GM12878 (cell line): ENCODE results near the gene CELSR1. TPM values are rescaled to one million over a fixed set of nuclear protein-coding genes. Genes with fewer than 3 reads are reported as not detected.

Source experiments
- ATAC-seq: fragments of 200-7000 bp; cut with Tn5 transposase; 3 replicates; pipeline ENCODE4 v1.9.1; 2020; ENCODE audit warnings: mild to moderate bottlenecking, moderate library complexity
- BruUV-seq: library from RNA; stranded (reverse); fragments of 400-500 nt; replicated peaks from 2 replicates; lab custom pipeline; 2021; lab: Mats Ljungman, UMichigan
- CTCF ChIA-PET: fragments of 300-600 bp; sonication (Branson Sonifier 250); formaldehyde crosslinking; extraction: SDS; loops from one replicate; lab custom pipeline; 2021; ENCODE audit warnings: inconsistent platforms; lab: Yijun Ruan, JAX
- POLR2A ChIA-PET: fragments of 350-600 bp; formaldehyde crosslinking; extraction: SDS; loops from one replicate; lab custom pipeline; 2021; ENCODE audit warnings: inconsistent platforms; lab: Charles Lee
- RAD21 ChIA-PET: fragments of 300-600 bp; sonication (Branson Sonifier 250); formaldehyde crosslinking; loops from one replicate; lab custom pipeline; 2023; ENCODE audit warnings: antibody characterized with exemption; ENCODE audit not compliant: unreplicated experiment; lab: Charles Lee
- SMC1A ChIA-PET: fragments of 300-600 bp; sonication (Branson Sonifier 250); formaldehyde crosslinking; loops from one replicate; lab custom pipeline; 2023; ENCODE audit not compliant: unreplicated experiment, uncharacterized antibody; lab: Charles Lee
- DNase-seq: peaks from one replicate; pipeline ENCODE4 v3.0.0-alpha.2; 2011; ENCODE audit warnings: low read depth, low spot score
- FAIRE-seq: peaks from 3 replicates; lab custom pipeline; 2011; peaks lifted over from hg19 to GRCh38; lab: Jason Lieb, UNC
- H2AFZ ChIP-seq: 2 replicates; pipeline ENCODE4 v1.6.0; 2011; ENCODE audit warnings: low read depth, low read length, control low read depth; ENCODE audit not compliant: control insufficient read depth
- H3K27ac ChIP-seq: 2 replicates; pipeline ENCODE4 v1.5.1; 2011; ENCODE audit warnings: control low read depth; ENCODE audit not compliant: control insufficient read depth, insufficient read depth
- H3K27me3 ChIP-seq, 2 experiments: replicated peaks in 1 of 2; 2 replicates each; pipeline versions ENCODE4 v1.6.0 to v1.6.1; 2011; ENCODE audit warnings: low read length in 1 of 2; ENCODE audit not compliant: control insufficient read depth in 2 of 2, insufficient read depth in 2 of 2
- H3K36me3 ChIP-seq, 2 experiments: 2 replicates each; pipeline ENCODE4 v1.5.1; 2011; ENCODE audit warnings: low read length in 1 of 2; ENCODE audit not compliant: control insufficient read depth in 2 of 2, insufficient read depth in 2 of 2
- H3K4me1 ChIP-seq: 2 replicates; pipeline ENCODE4 v1.6.1; 2011; ENCODE audit warnings: mild to moderate bottlenecking, low read length, moderate library complexity, mixed read lengths; ENCODE audit not compliant: control insufficient read depth, insufficient read depth
- H3K4me2 ChIP-seq: 2 replicates; pipeline ENCODE4 v1.6.0; 2011; ENCODE audit warnings: control low read depth; ENCODE audit not compliant: control insufficient read depth, insufficient read depth
- H3K4me3 ChIP-seq: fragments of 200-600 bp; sonication (generic); 2 replicates; pipeline ENCODE4 v1.5.1; 2016
- H3K79me2 ChIP-seq: 2 replicates; pipeline ENCODE4 v1.6.0; 2011; ENCODE audit warnings: low read length; ENCODE audit not compliant: control insufficient read depth, insufficient read depth
- H3K9ac ChIP-seq: 2 replicates; pipeline ENCODE4 v1.8.0; 2011; ENCODE audit warnings: low read length, control low read depth, mixed read lengths; ENCODE audit not compliant: control insufficient read depth, insufficient read depth
- H3K9me3 ChIP-seq: replicated peaks from 3 replicates; pipeline ENCODE4 v1.5.1; 2011; ENCODE audit warnings: mild to moderate bottlenecking, low read length; ENCODE audit not compliant: control insufficient read depth, insufficient read depth
- H4K20me1 ChIP-seq: 2 replicates; pipeline ENCODE4 v1.6.0; 2011; ENCODE audit not compliant: control insufficient read depth, insufficient read depth
- BRCA1 ChIP-seq: IDR thresholded peaks from 2 replicates; pipeline ENCODE4 v1.6.1; 2011; ENCODE audit warnings: low read depth, low read length, improper control_type of control experiment
- CBX3 ChIP-seq: fragments of 200-600 bp; sonication (generic); IDR thresholded peaks from 2 replicates; pipeline ENCODE4 v1.6.1; 2016; ENCODE audit warnings: low read depth, borderline replicate concordance
- EED ChIP-seq: sonication (generic); IDR thresholded peaks from 2 replicates; pipeline ENCODE4 v1.6.1; 2016; ENCODE audit warnings: antibody characterized with exemption, low read depth
- NR2F1 ChIP-seq: fragments of 450-650 bp; conservative IDR thresholded peaks from 2 replicates; pipeline ENCODE4 v1.6.1; 2017; ENCODE audit warnings: mild to moderate bottlenecking
- RB1 ChIP-seq: fragments of 450-650 bp; formaldehyde crosslinking; IDR thresholded peaks from 2 replicates; pipeline ENCODE4 v1.6.1; 2017; ENCODE audit warnings: mild to moderate bottlenecking, borderline replicate concordance
- SMARCA5 ChIP-seq: fragments of 450-650 bp; IDR thresholded peaks from 2 replicates; pipeline ENCODE4 v1.6.1; 2017; ENCODE audit warnings: mild to moderate bottlenecking
- TAF1 ChIP-seq: IDR thresholded peaks from 2 replicates; pipeline ENCODE4 v1.6.1; 2011; ENCODE audit warnings: mild to moderate bottlenecking, low read depth, low read length, borderline replicate concordance
- YBX1 ChIP-seq: fragments of 450-650 bp; IDR thresholded peaks from 2 replicates; pipeline ENCODE4 v1.6.1; 2016; ENCODE audit warnings: antibody characterized with exemption
- ZNF207 ChIP-seq: fragments of 450-650 bp; IDR thresholded peaks from 2 replicates; pipeline ENCODE4 v1.6.1; 2014; ENCODE audit warnings: antibody characterized with exemption, mild to moderate bottlenecking, borderline replicate concordance
- ZNF622 ChIP-seq: fragments of 450-650 bp; IDR thresholded peaks from 2 replicates; pipeline ENCODE4 v1.6.1; 2017; ENCODE audit warnings: mild to moderate bottlenecking, inconsistent platforms
- WGBS: methylation state at CpG from one replicate; pipeline ENCODE4 v1.1.6; 2016; ENCODE audit warnings: low lambda C conversion rate; ENCODE audit not compliant: insufficient replicate concordance, insufficient coverage; ENCODE audit errors: missing lambda C conversion rate; 5-methylcytosine and 5-hydroxymethylcytosine counted together
- in situ Hi-C: fragments of 300-500 bp; cut with MboI; formaldehyde crosslinking; loops from 9 replicates; pipeline ENCODE4 v1.14.3; 2018; ENCODE audit warnings: mixed read lengths
- intact Hi-C: fragments of 100-400 bp; cut with micrococcal nuclease; formaldehyde crosslinking; loops from one replicate; pipeline ENCODE4 v1.14.2; 2022; ENCODE audit not compliant: unreplicated experiment
- polyA plus RNA-seq, 11 experiments: library from polyadenylated mRNA; depleted of rRNA in 4 of 11; unstranded in 6 of 11; stranded (reverse) in 5 of 11; fragments of >200 nt; fragmentation: Nextera tagmentation in 4 of 11; fragmentation: Illumina TruSeq in 1 of 11; extraction: Ambion mirVana in 4 of 11; extraction: Trizol in 1 of 11; gene quantifications; 1 replicate in 1 of 11; 2 replicates in 10 of 11; pipeline versions ENCODE4 v1.2.1 to v1.2.3, GENCODE V29; 2011 to 2016; ENCODE audit warnings: inconsistent platforms in 2 of 11, missing spikeins in 2 of 11, low read depth in 1 of 11
- total RNA-seq, 4 experiments: library from RNA; depleted of rRNA in 3 of 4; stranded (reverse); fragments of >200 nt in 3 of 4; fragmentation: Illumina TruSeq in 1 of 4; extraction: Trizol in 1 of 4; gene quantifications; 2 replicates each; pipeline versions ENCODE4 v1.2.1 to v1.2.3, GENCODE V29; 2013 to 2021
- TF ChIP-seq, protein P1 (sequence below): IDR thresholded peaks from 2 replicates; pipeline ENCODE4 v1.6.1; 2011; ENCODE audit warnings: low read depth, low read length, improper control_type of control experiment, borderline replicate concordance
- TF ChIP-seq, protein P2 (sequence below): IDR thresholded peaks from 2 replicates; pipeline ENCODE4 v1.6.1; 2011; ENCODE audit warnings: low read depth, mild to moderate bottlenecking, low read length, moderate library complexity, borderline replicate concordance; ENCODE audit errors: extremely low read depth
- TF ChIP-seq, protein P3 (sequence below): IDR thresholded peaks from 2 replicates; pipeline ENCODE4 v1.6.1; 2012; ENCODE audit warnings: low read depth, low read length, improper control_type of control experiment
- TF ChIP-seq, protein P4 (sequence below): fragments of 450-650 bp; IDR thresholded peaks from 2 replicates; pipeline ENCODE4 v1.6.1; 2017; ENCODE audit warnings: borderline replicate concordance
- TF ChIP-seq, protein P5 (sequence below): fragments of 450-650 bp; formaldehyde crosslinking; IDR thresholded peaks from 2 replicates; pipeline ENCODE4 v1.4.0; 2020; ENCODE audit warnings: mild to moderate bottlenecking, moderate library complexity

CELSR1 gene
- total and polyA plus RNA-seq, 10 of the 15 experiments (the other 5 are each of a cell fraction or from before 2014, with no cell fraction given), result 0.05 to 1.7 (median 0.35) TPM; not detected in 2

DNA sequence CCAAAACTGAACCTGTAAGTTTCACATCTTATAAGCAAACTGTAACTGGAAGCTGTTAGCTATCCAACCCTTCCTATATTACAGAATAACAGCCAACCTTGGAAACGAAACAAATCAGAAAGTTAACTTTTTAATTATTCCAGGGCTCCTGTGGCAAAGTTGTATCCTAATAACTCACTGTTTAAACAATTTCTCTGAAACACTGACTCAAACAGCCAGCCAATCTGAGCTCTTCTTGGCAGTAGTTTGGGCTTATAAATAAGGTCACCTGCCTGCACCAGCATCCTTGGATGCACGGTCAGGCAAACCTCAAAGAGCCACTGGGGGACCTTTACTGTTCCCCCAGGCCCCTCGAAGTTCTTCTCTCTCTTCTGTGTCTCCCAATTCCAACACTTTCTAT, 5.0 kb downstream of the CELSR1 start (continued):
- TF ChIP-seq ZNF207, result no peak

DNA sequence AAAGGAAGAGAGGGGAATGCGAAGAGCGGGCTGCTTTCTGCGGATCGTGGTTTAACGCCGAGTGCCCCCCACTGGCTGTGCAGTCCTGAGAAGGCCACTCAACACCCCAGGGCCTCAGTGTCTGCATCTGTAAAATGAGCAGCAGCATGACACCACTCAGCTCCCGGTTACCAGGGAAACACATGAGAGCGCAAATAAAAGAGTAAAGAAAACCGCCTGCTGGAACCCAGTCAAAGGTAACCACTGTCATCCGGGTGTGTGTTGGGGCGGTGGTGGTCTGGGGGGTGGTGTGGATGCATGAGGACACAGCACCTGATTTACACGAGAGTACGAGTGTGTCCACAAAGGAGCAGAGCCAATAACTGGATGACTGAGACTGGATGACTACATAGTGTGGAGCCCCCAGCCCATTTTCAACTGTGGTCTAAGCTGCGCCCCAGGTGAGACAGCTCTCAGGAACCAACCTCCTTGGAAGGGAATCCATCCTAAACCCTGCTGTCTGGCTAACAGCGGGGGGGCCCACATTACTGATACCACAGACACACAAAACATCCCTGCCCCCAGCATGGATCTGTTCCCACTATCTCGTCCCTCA, 5.7 kb downstream of the CELSR1 start:
- Histone ChIP-seq H3K4me2 (no peak overlapping the region), H2AFZ (no peak overlapping the region), H3K4me3 (no peak overlapping the region), H3K27ac (no peak overlapping the region), H3K79me2 (no peaks in the 10 kb centered on the region), H3K9me3 (no peaks in the 10 kb centered on the region; the same call in 2 of the 3 replicates), H3K27me3 (no peaks in the 10 kb centered on the region; a peak in 1 of 4 replicates), H3K9ac (no peak overlapping the region), H4K20me1 (no peaks in the 10 kb centered on the region), H3K4me1 (no peaks in the 10 kb centered on the region), H3K36me3 (no peaks in the 10 kb centered on the region)
- SMC1A ChIA-PET, result no interaction called here
- ATAC-seq (no peak; the same call in 1 of the 3 replicates), DNase-seq (no peak), FAIRE-seq (no peak)
- RAD21 ChIA-PET, result no interaction called here
- intact Hi-C loops (no loop called here), in situ Hi-C loops (no loop called here)
- 59% methylated on average over 16 of the region's 16 CpGs for WGBS
- POLR2A ChIA-PET, result no interaction called here
- no TSS peak for BruUV-seq
- CTCF ChIA-PET, result interaction anchor here (1.2 to 1.6 kb wide), 2 partner anchors 10 to 164 kb away, joined by 4 to 9 read pairs; no protein-coding TSS in a partner anchor
- TF ChIP-seq, protein P1, sequence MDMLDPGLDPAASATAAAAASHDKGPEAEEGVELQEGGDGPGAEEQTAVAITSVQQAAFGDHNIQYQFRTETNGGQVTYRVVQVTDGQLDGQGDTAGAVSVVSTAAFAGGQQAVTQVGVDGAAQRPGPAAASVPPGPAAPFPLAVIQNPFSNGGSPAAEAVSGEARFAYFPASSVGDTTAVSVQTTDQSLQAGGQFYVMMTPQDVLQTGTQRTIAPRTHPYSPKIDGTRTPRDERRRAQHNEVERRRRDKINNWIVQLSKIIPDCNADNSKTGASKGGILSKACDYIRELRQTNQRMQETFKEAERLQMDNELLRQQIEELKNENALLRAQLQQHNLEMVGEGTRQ, result no peak
- TF ChIP-seq YBX1, result no peak
- no peak for TF ChIP-seq NR2F1
- TF ChIP-seq RB1, result no peak
- TF ChIP-seq, protein P2, sequence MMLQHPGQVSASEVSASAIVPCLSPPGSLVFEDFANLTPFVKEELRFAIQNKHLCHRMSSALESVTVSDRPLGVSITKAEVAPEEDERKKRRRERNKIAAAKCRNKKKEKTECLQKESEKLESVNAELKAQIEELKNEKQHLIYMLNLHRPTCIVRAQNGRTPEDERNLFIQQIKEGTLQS, result no peak
- TF ChIP-seq ZNF207, result no peak
- TF ChIP-seq EED, result no peak
- no peak for TF ChIP-seq CBX3
- TF ChIP-seq, protein P3, sequence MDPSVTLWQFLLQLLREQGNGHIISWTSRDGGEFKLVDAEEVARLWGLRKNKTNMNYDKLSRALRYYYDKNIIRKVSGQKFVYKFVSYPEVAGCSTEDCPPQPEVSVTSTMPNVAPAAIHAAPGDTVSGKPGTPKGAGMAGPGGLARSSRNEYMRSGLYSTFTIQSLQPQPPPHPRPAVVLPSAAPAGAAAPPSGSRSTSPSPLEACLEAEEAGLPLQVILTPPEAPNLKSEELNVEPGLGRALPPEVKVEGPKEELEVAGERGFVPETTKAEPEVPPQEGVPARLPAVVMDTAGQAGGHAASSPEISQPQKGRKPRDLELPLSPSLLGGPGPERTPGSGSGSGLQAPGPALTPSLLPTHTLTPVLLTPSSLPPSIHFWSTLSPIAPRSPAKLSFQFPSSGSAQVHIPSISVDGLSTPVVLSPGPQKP, result no peak
- no peak for TF ChIP-seq SMARCA5
- TF ChIP-seq ZNF622, result no peak
- TF ChIP-seq TAF1, result no peak
- TF ChIP-seq, protein P4, sequence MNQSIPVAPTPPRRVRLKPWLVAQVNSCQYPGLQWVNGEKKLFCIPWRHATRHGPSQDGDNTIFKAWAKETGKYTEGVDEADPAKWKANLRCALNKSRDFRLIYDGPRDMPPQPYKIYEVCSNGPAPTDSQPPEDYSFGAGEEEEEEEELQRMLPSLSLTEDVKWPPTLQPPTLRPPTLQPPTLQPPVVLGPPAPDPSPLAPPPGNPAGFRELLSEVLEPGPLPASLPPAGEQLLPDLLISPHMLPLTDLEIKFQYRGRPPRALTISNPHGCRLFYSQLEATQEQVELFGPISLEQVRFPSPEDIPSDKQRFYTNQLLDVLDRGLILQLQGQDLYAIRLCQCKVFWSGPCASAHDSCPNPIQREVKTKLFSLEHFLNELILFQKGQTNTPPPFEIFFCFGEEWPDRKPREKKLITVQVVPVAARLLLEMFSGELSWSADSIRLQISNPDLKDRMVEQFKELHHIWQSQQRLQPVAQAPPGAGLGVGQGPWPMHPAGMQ, result no peak
- TF ChIP-seq, protein P5, sequence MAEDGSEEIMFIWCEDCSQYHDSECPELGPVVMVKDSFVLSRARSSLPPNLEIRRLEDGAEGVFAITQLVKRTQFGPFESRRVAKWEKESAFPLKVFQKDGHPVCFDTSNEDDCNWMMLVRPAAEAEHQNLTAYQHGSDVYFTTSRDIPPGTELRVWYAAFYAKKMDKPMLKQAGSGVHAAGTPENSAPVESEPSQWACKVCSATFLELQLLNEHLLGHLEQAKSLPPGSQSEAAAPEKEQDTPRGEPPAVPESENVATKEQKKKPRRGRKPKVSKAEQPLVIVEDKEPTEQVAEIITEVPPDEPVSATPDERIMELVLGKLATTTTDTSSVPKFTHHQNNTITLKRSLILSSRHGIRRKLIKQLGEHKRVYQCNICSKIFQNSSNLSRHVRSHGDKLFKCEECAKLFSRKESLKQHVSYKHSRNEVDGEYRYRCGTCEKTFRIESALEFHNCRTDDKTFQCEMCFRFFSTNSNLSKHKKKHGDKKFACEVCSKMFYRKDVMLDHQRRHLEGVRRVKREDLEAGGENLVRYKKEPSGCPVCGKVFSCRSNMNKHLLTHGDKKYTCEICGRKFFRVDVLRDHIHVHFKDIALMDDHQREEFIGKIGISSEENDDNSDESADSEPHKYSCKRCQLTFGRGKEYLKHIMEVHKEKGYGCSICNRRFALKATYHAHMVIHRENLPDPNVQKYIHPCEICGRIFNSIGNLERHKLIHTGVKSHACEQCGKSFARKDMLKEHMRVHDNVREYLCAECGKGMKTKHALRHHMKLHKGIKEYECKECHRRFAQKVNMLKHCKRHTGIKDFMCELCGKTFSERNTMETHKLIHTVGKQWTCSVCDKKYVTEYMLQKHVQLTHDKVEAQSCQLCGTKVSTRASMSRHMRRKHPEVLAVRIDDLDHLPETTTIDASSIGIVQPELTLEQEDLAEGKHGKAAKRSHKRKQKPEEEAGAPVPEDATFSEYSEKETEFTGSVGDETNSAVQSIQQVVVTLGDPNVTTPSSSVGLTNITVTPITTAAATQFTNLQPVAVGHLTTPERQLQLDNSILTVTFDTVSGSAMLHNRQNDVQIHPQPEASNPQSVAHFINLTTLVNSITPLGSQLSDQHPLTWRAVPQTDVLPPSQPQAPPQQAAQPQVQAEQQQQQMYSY (CRISPR knock-in tag), result no peak
- TF ChIP-seq BRCA1, result no peak
